B cell (primary cell): ENCODE data around the gene PLXNA3. TPM values are rescaled to one million over a fixed set of nuclear protein-coding genes. Genes with fewer than 3 reads are reported as not detected.

Experiments
- ATAC-seq: fragments of 200-7000 bp; cut with Tn5 transposase; one replicate; pipeline ENCODE4 v1.10.0; 2021; ENCODE audit warnings: low read depth, mild to moderate bottlenecking, moderate number of reproducible peaks, moderate library complexity
- CTCF ChIA-PET: fragments of 350-600 bp; sonication (Branson Sonifier 250); formaldehyde crosslinking; loops from one replicate; lab custom pipeline; 2021; ENCODE audit warnings: antibody characterized with exemption, inconsistent platforms; lab: Charles Lee
- POLR2A ChIA-PET: fragments of 350-600 bp; sonication (Branson Sonifier 250); formaldehyde crosslinking; loops from one replicate; lab custom pipeline; 2021; ENCODE audit warnings: antibody characterized with exemption; lab: Charles Lee
- DNase-seq: peaks from one replicate; pipeline ENCODE4 v3.0.0; 2013
- H2AFZ ChIP-seq: 2 replicates; pipeline ENCODE4 v1.6.1; 2012; ENCODE audit warnings: mild to moderate bottlenecking, low read depth, low read length; ENCODE audit not compliant: insufficient read depth, poor library complexity, severe bottlenecking
- H3K27ac ChIP-seq, 2 donors: 1 replicate in 1 of 2; 2 replicates in 1 of 2; pipeline ENCODE4 v1.5.1; 2012 to 2013; ENCODE audit warnings: low read length in 2 of 2, mild to moderate bottlenecking in 2 of 2, moderate library complexity in 1 of 2
- H3K27me3 ChIP-seq, 4 experiments: fragments of 200-600 bp in 1 of 4; sonication (generic) in 1 of 4; replicated peaks in 1 of 4; 1 replicate in 2 of 4; 2 replicates in 2 of 4; pipeline versions ENCODE4 v1.6.1 to v1.7.0; 2013 to 2016; ENCODE audit warnings: low read length in 3 of 4, mild to moderate bottlenecking in 2 of 4, mixed read lengths in 1 of 4, moderate library complexity in 1 of 4; ENCODE audit not compliant: insufficient read depth in 4 of 4, control insufficient read depth in 3 of 4; ENCODE audit errors: control extremely low read depth in 1 of 4
- H3K36me3 ChIP-seq, 2 experiments: replicated peaks in 1 of 2; 1 replicate in 1 of 2; 2 replicates in 1 of 2; pipeline versions ENCODE4 v1.6.1 to v1.7.1; 2013; ENCODE audit warnings: low read length in 1 of 2; ENCODE audit not compliant: insufficient read depth in 2 of 2, control insufficient read depth in 1 of 2; ENCODE audit errors: control extremely low read depth in 1 of 2, extremely low read depth in 1 of 2
- H3K4me1 ChIP-seq, 2 donors: fragments of 200-600 bp in 1 of 2; sonication (generic) in 1 of 2; 1 replicate in 1 of 2; 2 replicates in 1 of 2; pipeline versions ENCODE4 v1.5.1 to v1.6.1; 2013 to 2017; ENCODE audit warnings: low read length in 2 of 2; ENCODE audit not compliant: control insufficient read depth in 2 of 2, insufficient read depth in 2 of 2
- H3K4me2 ChIP-seq: replicated peaks from 2 replicates; pipeline ENCODE3; 2012; ENCODE audit warnings: mild to moderate bottlenecking, low read depth, low read length; ENCODE audit not compliant: poor library complexity, severe bottlenecking
- H3K4me3 ChIP-seq, 5 experiments: fragments of 200-600 bp in 1 of 5; sonication (generic) in 1 of 5; 1 replicate in 3 of 5; 2 replicates in 2 of 5; pipeline versions ENCODE4 v1.5.1 to v1.7.0; 2011 to 2016; ENCODE audit warnings: low read length in 4 of 5, mild to moderate bottlenecking in 4 of 5, low read depth in 2 of 5, control low read depth in 1 of 5, moderate library complexity in 1 of 5; ENCODE audit not compliant: insufficient read depth in 1 of 5; ENCODE audit errors: control extremely low read depth in 1 of 5, extremely low read depth in 1 of 5
- H3K79me2 ChIP-seq: fragments of 200-600 bp; sonication (generic); one replicate; pipeline ENCODE4 v1.6.0; 2016; ENCODE audit warnings: low read length; ENCODE audit not compliant: control insufficient read depth, insufficient read depth
- H3K9ac ChIP-seq: fragments of 200-600 bp; sonication (generic); 2 replicates; pipeline ENCODE4 v1.6.1; 2017; ENCODE audit warnings: mild to moderate bottlenecking, low read length, moderate library complexity
- H3K9me3 ChIP-seq, 3 donors: one replicate each; pipeline versions ENCODE4 v1.6.1 to v1.7.1; 2013; ENCODE audit warnings: low read length in 2 of 3; ENCODE audit not compliant: control insufficient read depth in 2 of 3, insufficient read depth in 1 of 3; ENCODE audit errors: control extremely low read depth in 1 of 3
- H4K20me1 ChIP-seq: 2 replicates; pipeline ENCODE4 v1.6.0; 2012; ENCODE audit warnings: mild to moderate bottlenecking, low read length; ENCODE audit not compliant: insufficient read depth, control insufficient read depth, poor library complexity, severe bottlenecking
- H3K27ac Mint-ChIP-seq: one replicate; pipeline ENCODE4 v1.8.0; 2021; ENCODE audit warnings: mixed read lengths
- H3K27me3 Mint-ChIP-seq: one replicate; pipeline ENCODE4 v1.8.0; 2021; ENCODE audit warnings: mixed read lengths
- H3K4me1 Mint-ChIP-seq: one replicate; pipeline ENCODE4 v1.8.0; 2021; ENCODE audit warnings: mixed read lengths
- H3K4me3 Mint-ChIP-seq: one replicate; pipeline ENCODE4 v1.8.0; 2021; ENCODE audit warnings: mixed read lengths
- H3K9me3 Mint-ChIP-seq: one replicate; pipeline ENCODE4 v1.8.0; 2022; ENCODE audit warnings: mixed read lengths; ENCODE audit not compliant: insufficient read depth
- CTCF ChIP-seq: fragments of 200-600 bp; IDR thresholded peaks from one replicate; pipeline ENCODE4 v1.8.0; 2022; ENCODE audit warnings: antibody characterized with exemption, mild to moderate bottlenecking
- EZH2 ChIP-seq: IDR thresholded peaks from 2 replicates; pipeline ENCODE4 v1.6.1; 2012; ENCODE audit warnings: borderline replicate concordance, low read depth, mild to moderate bottlenecking, moderate library complexity, low read length; ENCODE audit not compliant: insufficient read depth, poor library complexity, severe bottlenecking
- WGBS: methylation state at CpG from one replicate; pipeline ENCODE4 v1.1.5; 2013; ENCODE audit warnings: missing lambda C conversion rate; ENCODE audit not compliant: insufficient coverage; 5-methylcytosine and 5-hydroxymethylcytosine counted together
- intact Hi-C: fragments of 100-400 bp; cut with micrococcal nuclease; formaldehyde crosslinking; loops from one replicate; pipeline ENCODE4 v1.10.0; 2022
- polyA plus RNA-seq: library from polyadenylated mRNA; depleted of rRNA; stranded (reverse); fragments of >200 nt; gene quantifications from 2 replicates; pipeline ENCODE4 v1.2.3, GENCODE V29; 2012
- total RNA-seq, 2 donors: library from RNA; stranded (reverse); fragments of 120-200 nt in 1 of 2; gene quantifications; 1 replicate in 1 of 2; 2 replicates in 1 of 2; pipeline versions ENCODE4 v1.2.3 to v1.2.4, GENCODE V29; 2013 to 2022

The PLXNA3 gene
- total and polyA plus RNA-seq, 2 donors (not counting 1 experiment from before 2014, with no cell fraction given) = 68.6 to 114 TPM

- no peak for DNase-seq
- no peaks in the 10 kb centered on the region for H3K27me3 Mint-ChIP-seq
- Histone ChIP-seq H3K27me3 (no peaks in the 10 kb centered on the region), H4K20me1 (no peaks in the 10 kb centered on the region), H3K4me3 (no peak overlapping the region), H3K4me2 (peak overlapping the region; percentile 82), H3K79me2 (peaks cover 15% of the 10 kb centered on the region), H3K4me1 (peaks cover 9 to 36% of the 10 kb centered on the region in 2 donors), H3K9ac (no peak overlapping the region), H2AFZ (no peak overlapping the region), H3K9me3 (no peaks in the 10 kb centered on the region), H3K27ac (no peak overlapping the region), H3K36me3 (peaks cover 0 to 13% of the 10 kb centered on the region in 2 experiments)
- intact Hi-C loops = no loop called here
- POLR2A ChIA-PET = no interaction called here
- H3K4me1 Mint-ChIP-seq = peaks cover 19% of the 10 kb centered on the region
- H3K9me3 Mint-ChIP-seq = no peaks in the 10 kb centered on the region
- 90% methylated on average over 12 of the region's 16 CpGs for WGBS
- H3K4me3 Mint-ChIP-seq = peak overlapping the region; percentile 26
- ATAC-seq = no peak
- TF ChIP-seq EZH2 (no peak), CTCF (no peak)
- CTCF ChIA-PET = interaction anchor here (2.7 kb wide), 1 partner anchor 43 kb away, joined by 12 read pairs; no protein-coding TSS in a partner anchor
- no peak overlapping the region for H3K27ac Mint-ChIP-seq
Observed at GRCh38 chrX:154484255-154485149, 26.4 kb downstream of the PLXNA3 start.
